Thyroid gland (tissue), 4 donors: ENCODE data around the gene RNF44. TPM values are rescaled to one million over a fixed set of nuclear protein-coding genes. Genes with fewer than 3 reads are reported as not detected.

Experiments
- DNase-seq, 2 donors: peaks; one replicate each; pipeline ENCODE4 v3.0.0-alpha.2; 2019
- H3K27ac ChIP-seq, 3 donors: fragments of 200-600 bp; sonication (generic); 1 replicate in 2 of 3; 2 replicates in 1 of 3; pipeline ENCODE4 v1.5.1; 2016 to 2019; ENCODE audit warnings: mild to moderate bottlenecking in 1 of 3, moderate library complexity in 1 of 3
- H3K27me3 ChIP-seq: fragments of 200-600 bp; sonication (generic); one replicate; pipeline ENCODE4 v1.5.1; 2019
- H3K36me3 ChIP-seq, 2 donors: fragments of 200-600 bp; sonication (generic); one replicate each; pipeline ENCODE4 v1.5.1; 2016 to 2019
- H3K4me1 ChIP-seq, 2 donors: fragments of 200-600 bp; sonication (generic); one replicate each; pipeline ENCODE4 v1.5.1; 2017 to 2019
- H3K4me3 ChIP-seq, 3 donors: fragments of 200-600 bp; sonication (generic); replicated peaks in 1 of 3; 1 replicate in 2 of 3; 2 replicates in 1 of 3; pipeline ENCODE4 v1.5.1; 2016; ENCODE audit warnings: mild to moderate bottlenecking in 1 of 3
- H3K9me3 ChIP-seq: fragments of 200-600 bp; sonication (generic); one replicate; pipeline ENCODE4 v1.5.1; 2017
- POLR2A ChIP-seq, 2 donors: fragments of 450-650 bp; IDR thresholded peaks; one replicate each; pipeline ENCODE4 v1.6.1; 2017; ENCODE audit warnings: antibody characterized with exemption in 2 of 2, mild to moderate bottlenecking in 2 of 2, moderate library complexity in 1 of 2
- WGBS, 2 donors: methylation state at CpG; one replicate each; pipeline ENCODE4 v1.1.5; 2017; 5-methylcytosine and 5-hydroxymethylcytosine counted together
- intact Hi-C: fragments of 100-400 bp; cut with DNase I; formaldehyde crosslinking; loops from one replicate; pipeline ENCODE4 v1.15.1; 2023
- total RNA-seq, 4 donors: library from RNA; depleted of rRNA; stranded (reverse); fragments of >200 nt; gene quantifications; one replicate each; pipeline ENCODE4 v1.2.3, GENCODE V29; 2016
- TF ChIP-seq, protein P1 (sequence below), 6 experiments: fragments of 200-600 bp in 3 of 6; fragments of 450-650 bp in 3 of 6; sonication (generic) in 3 of 6; IDR thresholded peaks; one replicate each; pipeline ENCODE4 v1.5.1; 2016 to 2019; ENCODE audit warnings: antibody characterized with exemption in 6 of 6, mild to moderate bottlenecking in 2 of 6, inconsistent platforms in 1 of 6, moderate library complexity in 1 of 6

Gene RNF44
- total RNA-seq, 4 donors from 2014 or later, result 12.1 to 27.3 (median 22.4) TPM

DNA sequence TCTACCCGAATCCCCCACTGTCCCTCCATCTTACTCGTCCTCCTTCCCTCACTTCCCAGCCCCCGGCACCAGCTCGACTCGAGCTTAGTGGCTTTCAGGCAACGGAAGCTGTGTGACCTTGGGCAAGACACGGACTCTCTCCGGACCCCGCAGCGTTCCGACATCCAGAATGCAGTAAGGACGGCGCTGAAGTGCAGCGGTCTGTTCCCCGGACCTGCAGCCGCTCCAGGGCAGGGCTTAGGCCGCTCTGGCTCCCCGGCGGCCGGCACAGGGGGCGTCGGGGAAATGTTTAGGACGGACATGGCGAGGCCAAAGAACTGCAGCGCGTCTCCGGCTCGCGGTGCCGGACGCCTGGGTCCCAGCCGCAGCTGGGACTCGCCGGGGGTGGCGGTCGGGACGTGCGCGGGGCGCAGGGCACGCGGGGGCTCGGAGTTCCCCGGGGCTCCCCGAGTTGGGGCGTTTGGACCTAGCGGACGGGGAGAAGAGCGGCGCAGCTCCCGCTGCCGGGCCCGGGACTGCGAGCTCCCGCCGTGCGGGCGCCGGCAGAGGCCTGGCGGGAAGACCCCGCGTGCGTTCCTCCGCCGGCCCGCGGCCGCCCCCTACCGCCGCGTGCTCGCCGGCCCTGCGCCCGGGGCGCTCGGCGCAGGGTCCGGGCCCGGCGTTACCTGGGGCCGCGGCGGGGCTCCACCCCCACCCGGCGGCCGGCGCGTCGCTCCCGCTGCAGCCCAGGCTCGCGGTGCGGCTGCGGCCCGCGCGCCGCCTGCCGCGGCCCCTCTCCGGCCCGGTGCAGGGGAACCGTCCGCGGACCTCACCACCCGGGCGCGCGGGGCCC lies 5.6 kb upstream of the RNF44 start:
- H3K9me3 ChIP-seq, result no peaks in the 10 kb centered on the region
- TF ChIP-seq POLR2A (IDR thresholded peaks at IDR 0.05), result no peak
- TF ChIP-seq, protein P1, sequence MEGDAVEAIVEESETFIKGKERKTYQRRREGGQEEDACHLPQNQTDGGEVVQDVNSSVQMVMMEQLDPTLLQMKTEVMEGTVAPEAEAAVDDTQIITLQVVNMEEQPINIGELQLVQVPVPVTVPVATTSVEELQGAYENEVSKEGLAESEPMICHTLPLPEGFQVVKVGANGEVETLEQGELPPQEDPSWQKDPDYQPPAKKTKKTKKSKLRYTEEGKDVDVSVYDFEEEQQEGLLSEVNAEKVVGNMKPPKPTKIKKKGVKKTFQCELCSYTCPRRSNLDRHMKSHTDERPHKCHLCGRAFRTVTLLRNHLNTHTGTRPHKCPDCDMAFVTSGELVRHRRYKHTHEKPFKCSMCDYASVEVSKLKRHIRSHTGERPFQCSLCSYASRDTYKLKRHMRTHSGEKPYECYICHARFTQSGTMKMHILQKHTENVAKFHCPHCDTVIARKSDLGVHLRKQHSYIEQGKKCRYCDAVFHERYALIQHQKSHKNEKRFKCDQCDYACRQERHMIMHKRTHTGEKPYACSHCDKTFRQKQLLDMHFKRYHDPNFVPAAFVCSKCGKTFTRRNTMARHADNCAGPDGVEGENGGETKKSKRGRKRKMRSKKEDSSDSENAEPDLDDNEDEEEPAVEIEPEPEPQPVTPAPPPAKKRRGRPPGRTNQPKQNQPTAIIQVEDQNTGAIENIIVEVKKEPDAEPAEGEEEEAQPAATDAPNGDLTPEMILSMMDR (IDR thresholded peaks at IDR 0.05), result peak in 3 of 6 experiments; percentile 19 to 45 (median 31)
- peak; percentile 25 to 28 for DNase-seq
- H3K4me1 ChIP-seq, result peaks cover 8 to 27% of the 10 kb centered on the region in 2 donors
- H3K27ac ChIP-seq, result peak overlapping the region in 2 of 3 donors; percentile 50 to 59
- intact Hi-C loops, result loop anchor here (5.0 to 10.0 kb wide), 2 partner anchors 98 to 126 kb away; partner anchors contain the start of genes CLTB and FAF2
- H3K27me3 ChIP-seq, result no peaks in the 10 kb centered on the region
- peak overlapping the region; percentile 4 to 50 (median 42) for H3K4me3 ChIP-seq
- H3K36me3 ChIP-seq, result no peaks in the 10 kb centered on the region
- 4 to 8% methylated on average over 30 to 33 of the region's 110 CpGs for WGBS, 2 donors

- H3K4me1 ChIP-seq, result peaks cover 8 to 27% of the 10 kb centered on the region in 2 donors
- peak overlapping the region in 2 of 3 donors; percentile 50 to 58 for H3K27ac ChIP-seq
- H3K36me3 ChIP-seq, result no peaks in the 10 kb centered on the region
- no peaks in the 10 kb centered on the region for H3K9me3 ChIP-seq
- WGBS, 2 donors, result 74 to 76% methylated on average over 10 to 16 of the region's 16 CpGs
- no peak for DNase-seq
- TF ChIP-seq, protein P1 (IDR thresholded peaks at IDR 0.05), result no peak
- no peak for TF ChIP-seq POLR2A (IDR thresholded peaks at IDR 0.05)
- intact Hi-C loops, result loop anchor here (5.0 to 10.0 kb wide), 2 partner anchors 97 to 125 kb away; partner anchors contain the start of genes CLTB and FAF2
- no peaks in the 10 kb centered on the region for H3K27me3 ChIP-seq
- peak overlapping the region in 1 of 3 donors; percentile 39 for H3K4me3 ChIP-seq
These were observed 5.0 kb upstream of the RNF44 start for GRCh38 chr5:176542135-176542595.

GRCh38 chr5:176541338-176542134 lies 4.3 kb upstream of the RNF44 start:
- Histone ChIP-seq H3K4me1 (peaks cover 8 to 27% of the 10 kb centered on the region in 2 donors), H3K9me3 (no peaks in the 10 kb centered on the region), H3K27ac (peak overlapping the region; percentile 50 to 65 (median 58)), H3K4me3 (no peak overlapping the region), H3K27me3 (no peaks in the 10 kb centered on the region), H3K36me3 (no peaks in the 10 kb centered on the region)
- DNase-seq, result peak; percentile 72 to 75
- TF ChIP-seq, protein P1 (IDR thresholded peaks at IDR 0.05), result no peak
- TF ChIP-seq POLR2A (IDR thresholded peaks at IDR 0.05), result no peak
- 40 to 53% methylated on average over 3 to 5 of the region's 12 CpGs for WGBS, 2 donors
- intact Hi-C loops, result loop anchor here (5.0 to 10.0 kb wide), 2 partner anchors 97 to 124 kb away; partner anchors contain the start of genes CLTB and FAF2

- Histone ChIP-seq H3K27me3 (no peaks in the 10 kb centered on the region), H3K36me3 (no peaks in the 10 kb centered on the region), H3K4me1 (peaks cover 12 to 27% of the 10 kb centered on the region in 2 donors), H3K4me3 (no peak overlapping the region), H3K27ac (no peak overlapping the region), H3K9me3 (no peaks in the 10 kb centered on the region)
- intact Hi-C loops, result loop anchor here (5.0 to 10.0 kb wide), 2 partner anchors 96 to 124 kb away; partner anchors contain the start of genes CLTB and FAF2
- no peak for TF ChIP-seq POLR2A (IDR thresholded peaks at IDR 0.05)
- TF ChIP-seq, protein P1 (IDR thresholded peaks at IDR 0.05), result no peak
- 90 to 93% methylated on average over 6 to 8 of the region's 8 CpGs for whole genome bisulfite sequencing, 2 donors
- DNase-seq, result no peak
These were observed 3.7 kb upstream of the RNF44 start for GRCh38 chr5:176540956-176541337.
